Peyer's patch (tissue), 4 donors: Measurements from ENCODE around the gene KIAA0408. TPM values are rescaled to one million over a fixed set of nuclear protein-coding genes. Genes with fewer than 3 reads are reported as not detected.
"Not testable (repeated sequence)": the region's sequence is repeated elsewhere in the genome, so short reads cannot be mapped to it uniquely, and the experiment has no call there.

ENCODE experiments used
- DNase-seq, 3 donors: peaks; one replicate each; pipeline ENCODE4 v3.0.0-alpha.2; 2017 to 2019
- H3K27ac ChIP-seq, 4 donors: fragments of 200-600 bp; sonication (generic); one replicate each; pipeline ENCODE4 v1.5.1; 2016 to 2019
- H3K27me3 ChIP-seq, 2 donors: fragments of 200-600 bp; sonication (generic); one replicate each; pipeline ENCODE4 v1.5.1; 2019
- H3K36me3 ChIP-seq, 3 donors: fragments of 200-600 bp; sonication (generic); one replicate each; pipeline ENCODE4 v1.5.1; 2016 to 2019
- H3K4me1 ChIP-seq, 4 donors: fragments of 200-600 bp; sonication (generic); one replicate each; pipeline ENCODE4 v1.5.1; 2016 to 2019
- H3K4me3 ChIP-seq, 4 donors: fragments of 200-600 bp; sonication (generic); 1 replicate in 3 of 4; 2 replicates in 1 of 4; pipeline ENCODE4 v1.5.1; 2016 to 2019; ENCODE audit warnings: mild to moderate bottlenecking in 1 of 4
- H3K9me3 ChIP-seq, 4 donors: fragments of 200-600 bp; sonication (generic); one replicate each; pipeline ENCODE4 v1.5.1; 2016 to 2019; ENCODE audit warnings: mild to moderate bottlenecking in 1 of 4
- POLR2A ChIP-seq, 2 donors: fragments of 450-650 bp; IDR thresholded peaks; one replicate each; pipeline ENCODE4 v1.5.1; 2017; ENCODE audit warnings: antibody characterized with exemption in 2 of 2, mild to moderate bottlenecking in 2 of 2, moderate library complexity in 2 of 2
- total RNA-seq, 4 donors: library from RNA; depleted of rRNA; stranded (reverse); fragments of >200 nt; gene quantifications; one replicate each; pipeline ENCODE4 v1.1.0, GENCODE V29; 2016
- TF ChIP-seq, protein P1 (sequence below), 6 experiments: fragments of 450-650 bp in 4 of 6; fragments of 200-600 bp in 2 of 6; sonication (generic) in 1 of 6; IDR thresholded peaks; one replicate each; pipeline ENCODE4 v1.5.1; 2017 to 2019; ENCODE audit warnings: antibody characterized with exemption in 6 of 6, mild to moderate bottlenecking in 3 of 6, moderate library complexity in 1 of 6

The KIAA0408 gene
- total RNA-seq, 4 donors from 2014 or later = 0.53 to 5.0 (median 3.8) TPM

DNA sequence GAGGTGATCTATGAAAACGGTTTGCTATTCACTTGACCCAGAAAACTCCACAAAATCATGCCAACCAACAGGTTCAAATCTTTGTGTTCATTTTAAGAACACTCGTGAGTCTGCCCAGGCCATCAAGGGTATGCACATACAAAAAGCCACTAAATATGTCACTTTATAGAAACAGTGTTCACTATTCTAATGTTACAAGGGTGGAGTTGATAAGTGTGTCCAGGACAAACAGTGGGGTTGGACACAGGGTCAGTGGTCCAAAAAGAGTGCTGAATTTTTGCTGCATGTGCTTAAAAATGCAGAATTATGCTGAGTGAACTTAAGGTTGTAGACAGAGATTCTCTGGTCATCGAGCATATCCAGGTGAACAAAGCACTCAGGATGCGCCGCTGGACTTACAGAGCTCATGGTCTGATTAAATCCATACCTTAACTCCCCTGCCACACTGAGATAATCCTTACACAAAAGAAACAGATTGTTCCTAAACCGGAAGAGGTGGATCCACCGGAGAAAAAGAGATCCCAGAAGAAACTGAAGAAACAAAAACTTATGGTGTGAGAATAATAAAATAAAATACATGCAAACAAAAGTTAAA lies 23.5 kb downstream of the KIAA0408 start:
- Histone ChIP-seq H3K36me3 (no peaks in the 10 kb centered on the region), H3K4me1 (no peaks in the 10 kb centered on the region), H3K9me3 (no peaks in the 10 kb centered on the region), H3K27ac (no peak overlapping the region), H3K27me3 (no peaks in the 10 kb centered on the region), H3K4me3 (no peak overlapping the region)
- TF ChIP-seq POLR2A (IDR thresholded peaks at IDR 0.05) = no peak
- TF ChIP-seq, protein P1, sequence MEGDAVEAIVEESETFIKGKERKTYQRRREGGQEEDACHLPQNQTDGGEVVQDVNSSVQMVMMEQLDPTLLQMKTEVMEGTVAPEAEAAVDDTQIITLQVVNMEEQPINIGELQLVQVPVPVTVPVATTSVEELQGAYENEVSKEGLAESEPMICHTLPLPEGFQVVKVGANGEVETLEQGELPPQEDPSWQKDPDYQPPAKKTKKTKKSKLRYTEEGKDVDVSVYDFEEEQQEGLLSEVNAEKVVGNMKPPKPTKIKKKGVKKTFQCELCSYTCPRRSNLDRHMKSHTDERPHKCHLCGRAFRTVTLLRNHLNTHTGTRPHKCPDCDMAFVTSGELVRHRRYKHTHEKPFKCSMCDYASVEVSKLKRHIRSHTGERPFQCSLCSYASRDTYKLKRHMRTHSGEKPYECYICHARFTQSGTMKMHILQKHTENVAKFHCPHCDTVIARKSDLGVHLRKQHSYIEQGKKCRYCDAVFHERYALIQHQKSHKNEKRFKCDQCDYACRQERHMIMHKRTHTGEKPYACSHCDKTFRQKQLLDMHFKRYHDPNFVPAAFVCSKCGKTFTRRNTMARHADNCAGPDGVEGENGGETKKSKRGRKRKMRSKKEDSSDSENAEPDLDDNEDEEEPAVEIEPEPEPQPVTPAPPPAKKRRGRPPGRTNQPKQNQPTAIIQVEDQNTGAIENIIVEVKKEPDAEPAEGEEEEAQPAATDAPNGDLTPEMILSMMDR (IDR thresholded peaks at IDR 0.05) = no peak
- DNase-seq = no peak

DNA sequence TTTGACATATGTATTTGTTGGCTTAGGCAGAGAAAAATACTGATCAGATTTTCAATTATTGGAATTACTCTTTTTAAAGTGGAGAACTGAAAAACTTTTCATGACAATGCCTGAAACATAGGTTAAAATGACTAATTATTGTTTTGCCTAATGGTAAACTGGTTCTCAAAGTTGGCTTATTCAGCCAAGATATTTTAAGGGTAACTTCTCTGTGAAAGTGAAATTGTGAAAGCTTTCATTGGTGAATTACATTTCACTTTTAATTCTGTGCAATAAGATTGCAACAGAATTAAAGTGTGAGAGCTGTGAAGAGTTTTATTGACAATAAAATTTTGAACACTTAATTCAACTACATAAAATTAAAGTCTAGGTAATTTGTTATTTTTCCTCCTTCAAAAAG lies 24.5 kb downstream of the KIAA0408 start:
- TF ChIP-seq, protein P1 (IDR thresholded peaks at IDR 0.05) = no peak
- TF ChIP-seq POLR2A (IDR thresholded peaks at IDR 0.05) = no peak
- Histone ChIP-seq H3K4me1 (no peaks in the 10 kb centered on the region), H3K36me3 (no peaks in the 10 kb centered on the region), H3K4me3 (no peak overlapping the region), H3K27ac (no peak overlapping the region), H3K27me3 (no peaks in the 10 kb centered on the region), H3K9me3 (no peaks in the 10 kb centered on the region)
- DNase-seq = no peak

DNA sequence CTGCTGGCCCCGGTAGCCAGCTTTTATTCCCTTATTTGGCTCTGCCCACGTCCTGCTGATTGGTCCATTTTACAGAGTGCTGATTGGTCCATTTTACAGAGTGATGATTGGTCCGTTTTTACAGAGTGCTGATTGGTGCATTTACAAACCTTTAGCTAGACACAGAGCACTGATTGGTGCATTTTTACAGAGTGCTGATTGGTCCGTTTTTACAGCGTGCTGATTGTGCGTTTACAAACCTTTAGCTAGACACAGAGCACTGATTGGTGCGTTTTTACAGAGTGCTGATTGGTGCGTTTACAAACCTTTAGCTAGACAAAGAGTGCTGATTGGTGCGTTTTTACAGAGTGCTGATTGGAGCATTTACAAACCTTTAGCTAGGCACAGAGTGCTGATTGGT lies 30.6 kb downstream of the KIAA0408 start:
- not testable (repeated sequence) for H3K4me3 ChIP-seq, H3K9me3 ChIP-seq, H3K27ac ChIP-seq, H3K27me3 ChIP-seq, DNase-seq, H3K36me3 ChIP-seq, H3K4me1 ChIP-seq

DNA sequence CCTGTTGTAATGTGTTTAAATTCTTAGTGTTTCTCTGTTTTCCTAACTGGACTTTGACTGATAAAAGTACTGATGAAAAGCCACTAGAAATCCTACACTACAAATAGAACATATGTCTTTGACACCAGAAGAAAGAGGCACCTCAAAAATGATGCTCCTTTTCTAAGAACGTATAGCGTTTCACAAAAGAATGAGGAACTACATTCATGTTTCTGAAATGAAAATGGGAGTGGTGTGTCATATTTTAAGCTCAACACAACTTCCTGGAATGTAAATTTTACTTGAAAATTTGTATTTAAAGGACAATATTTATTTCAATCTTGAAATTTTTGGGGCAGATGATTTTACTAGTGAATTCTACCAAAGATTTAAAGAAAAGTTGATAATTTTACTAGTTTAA lies 35.3 kb downstream of the KIAA0408 start:
- H3K27me3 ChIP-seq = no peaks in the 10 kb centered on the region
- no peaks in the 10 kb centered on the region for H3K4me1 ChIP-seq
- H3K27ac ChIP-seq = no peak overlapping the region
- DNase-seq = no peak
- no peak for TF ChIP-seq POLR2A (IDR thresholded peaks at IDR 0.05)
- TF ChIP-seq, protein P1 (IDR thresholded peaks at IDR 0.05) = no peak
- no peaks in the 10 kb centered on the region for H3K36me3 ChIP-seq
- H3K9me3 ChIP-seq = no peaks in the 10 kb centered on the region
- no peak overlapping the region for H3K4me3 ChIP-seq

DNA sequence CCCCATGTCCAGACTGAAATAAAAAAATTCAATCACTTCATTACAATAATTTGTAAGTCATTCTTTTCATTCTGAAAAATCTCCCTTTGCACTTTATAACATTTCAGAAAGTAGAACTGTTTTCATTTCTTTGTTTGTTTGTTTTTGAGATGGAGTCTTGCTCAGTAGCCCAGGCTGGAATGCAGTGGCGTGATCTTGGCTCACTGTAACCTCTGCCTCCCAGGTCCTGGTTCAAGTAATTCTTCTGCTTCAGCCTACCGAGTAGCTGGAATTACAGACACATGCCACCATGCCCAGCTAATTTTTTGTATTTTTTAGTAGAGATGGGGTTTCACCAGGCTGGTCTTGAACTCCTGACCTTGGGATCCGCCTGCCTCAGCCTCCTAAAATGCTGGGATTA lies 38.0 kb downstream of the KIAA0408 start:
- not testable (repeated sequence) for DNase-seq, H3K36me3 ChIP-seq

DNA sequence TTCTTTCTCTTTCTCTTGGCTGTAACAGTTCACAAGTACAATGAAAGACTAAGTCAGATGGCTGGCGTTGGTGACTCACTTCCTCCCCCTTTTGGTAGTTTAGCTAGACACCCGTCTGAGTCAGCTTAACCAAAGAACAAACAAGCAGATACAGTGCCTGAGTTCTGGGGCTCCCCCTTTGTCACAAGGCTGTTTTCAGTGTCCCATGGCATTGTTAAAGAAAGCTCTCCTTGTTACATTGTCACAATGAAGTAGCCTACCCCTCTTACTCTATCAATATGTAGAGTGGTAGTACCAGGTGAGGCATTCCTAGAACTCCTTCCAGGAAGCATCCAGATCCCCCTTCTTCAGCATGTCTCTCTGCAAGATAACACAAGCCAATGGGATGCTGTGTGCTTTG lies 38.6 kb downstream of the KIAA0408 start:
- Histone ChIP-seq H3K27me3 (no peaks in the 10 kb centered on the region), H3K27ac (no peak overlapping the region), H3K4me1 (no peaks in the 10 kb centered on the region), H3K9me3 (no peaks in the 10 kb centered on the region), H3K4me3 (no peak overlapping the region), H3K36me3 (no peaks in the 10 kb centered on the region)
- no peak for TF ChIP-seq POLR2A (IDR thresholded peaks at IDR 0.05)
- TF ChIP-seq, protein P1 (IDR thresholded peaks at IDR 0.05) = peak in 4 of 6 experiments; percentile 35 to 78 (median 64)
- DNase-seq = peak in 2 of 3 donors; percentile 30 to 86

More for the DNA sequence above, 38.0 kb downstream of the KIAA0408 start:
- H3K9me3 ChIP-seq, H3K27me3 ChIP-seq, H3K4me3 ChIP-seq, H3K27ac ChIP-seq, H3K4me1 ChIP-seq: not testable (repeated sequence)

DNA sequence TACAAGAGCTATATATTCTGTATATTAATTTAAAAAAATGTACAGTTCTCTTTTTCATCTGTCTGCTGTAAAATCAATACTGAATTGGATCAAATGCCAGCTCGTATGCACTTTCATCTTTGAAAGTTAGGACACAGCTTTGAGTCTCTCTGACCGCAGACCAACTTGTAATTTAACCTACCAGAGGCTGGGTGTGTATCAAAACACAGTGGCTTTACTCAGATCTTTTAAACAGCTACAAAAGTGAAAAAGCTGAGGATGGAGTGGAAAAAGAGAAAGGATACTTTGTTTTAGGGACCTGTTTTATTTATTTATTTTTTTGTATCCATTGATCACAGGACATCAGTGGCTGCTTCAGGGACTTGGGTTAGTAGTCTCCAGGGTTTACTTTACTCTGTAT lies 44.1 kb downstream of the KIAA0408 start:
- Histone ChIP-seq H3K4me1 (no peaks in the 10 kb centered on the region), H3K4me3 (no peak overlapping the region), H3K27ac (no peak overlapping the region), H3K27me3 (no peaks in the 10 kb centered on the region), H3K36me3 (no peaks in the 10 kb centered on the region), H3K9me3 (no peaks in the 10 kb centered on the region)
- TF ChIP-seq POLR2A (IDR thresholded peaks at IDR 0.05) = no peak
- TF ChIP-seq, protein P1 (IDR thresholded peaks at IDR 0.05) = no peak
- DNase-seq = no peak

DNA sequence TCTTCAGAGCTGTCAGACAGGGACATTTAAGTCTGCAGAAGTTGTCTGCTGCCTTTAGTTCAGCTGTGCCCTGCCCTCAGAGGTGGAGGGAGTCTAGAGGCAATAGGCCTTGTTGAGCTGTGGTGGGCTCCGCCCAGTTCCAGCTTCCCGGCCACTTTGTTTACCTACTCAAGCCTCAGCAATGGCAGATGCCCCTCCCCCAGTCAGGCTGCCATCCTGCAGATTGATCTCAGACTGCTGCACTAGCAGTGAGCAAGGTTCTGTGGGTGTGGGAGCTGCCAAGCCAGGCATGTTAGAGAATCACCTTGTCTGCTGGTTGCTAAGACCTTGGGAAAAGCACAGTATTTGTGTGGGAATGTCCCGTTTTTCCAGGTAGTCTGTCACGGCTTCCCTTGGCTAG lies 46.1 kb downstream of the KIAA0408 start:
- H3K27ac ChIP-seq, H3K4me1 ChIP-seq, H3K9me3 ChIP-seq, H3K4me3 ChIP-seq, H3K27me3 ChIP-seq, H3K36me3 ChIP-seq: not testable (repeated sequence)
- DNase-seq = peak in 2 of 3 donors; percentile 60 to 76

DNA sequence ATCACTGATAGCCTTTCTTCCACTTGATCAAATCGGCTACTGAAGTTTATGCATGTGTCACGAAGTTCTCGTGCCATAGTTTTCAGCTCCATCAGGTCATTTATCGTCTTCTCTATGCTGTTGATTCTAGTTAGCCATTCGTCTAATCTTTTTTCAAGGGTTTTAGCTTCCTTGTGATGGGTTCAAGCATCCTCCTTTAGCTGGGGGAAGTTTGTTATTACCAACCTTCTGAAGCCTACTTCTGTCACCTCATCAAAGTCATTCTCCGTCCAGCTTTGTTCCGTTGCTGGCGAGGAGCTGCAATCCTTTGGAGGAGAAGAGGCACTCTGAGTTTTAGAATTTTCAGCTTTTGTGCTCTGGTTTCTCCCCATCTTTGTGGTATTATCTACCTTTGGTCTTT lies 47.2 kb downstream of the KIAA0408 start:
- not testable (repeated sequence) for H3K4me1 ChIP-seq, DNase-seq, H3K27ac ChIP-seq, H3K27me3 ChIP-seq, H3K36me3 ChIP-seq, H3K4me3 ChIP-seq, H3K9me3 ChIP-seq
